Parathyroid adenoma (tissue), 2 donors: ENCODE results near the gene CYP46A1.

Experiments used
- H2AFZ ChIP-seq: fragments of 300-600 bp; sonication (generic); one replicate; pipeline ENCODE4 v1.7.0; 2017; ENCODE audit warnings: antibody characterized with exemption, mild to moderate bottlenecking
- H3K27ac ChIP-seq: fragments of 300-600 bp; sonication (generic); one replicate; pipeline ENCODE4 v1.7.0; 2017
- H3K27me3 ChIP-seq: fragments of 300-600 bp; sonication (generic); one replicate; pipeline ENCODE4 v1.7.0; 2017; ENCODE audit warnings: low read length; ENCODE audit not compliant: control insufficient read depth, insufficient read depth
- H3K36me3 ChIP-seq: fragments of 300-600 bp; sonication (generic); one replicate; pipeline ENCODE4 v1.7.0; 2017; ENCODE audit warnings: low read length; ENCODE audit not compliant: control insufficient read depth, insufficient read depth
- H3K4me1 ChIP-seq: fragments of 300-600 bp; sonication (generic); one replicate; pipeline ENCODE4 v1.7.0; 2017; ENCODE audit warnings: control low read depth
- H3K4me2 ChIP-seq: fragments of 300-600 bp; sonication (generic); one replicate; pipeline ENCODE4 v1.7.0; 2017; ENCODE audit warnings: low read length
- H3K4me3 ChIP-seq: fragments of 300-600 bp; sonication (generic); one replicate; pipeline ENCODE4 v1.7.0; 2017; ENCODE audit warnings: low read depth, low read length
- H3K79me2 ChIP-seq: fragments of 300-600 bp; sonication (generic); one replicate; pipeline ENCODE4 v1.7.0; 2017; ENCODE audit warnings: control low read depth
- H3K9ac ChIP-seq: fragments of 300-600 bp; sonication (generic); one replicate; pipeline ENCODE4 v1.7.0; 2017; ENCODE audit warnings: mild to moderate bottlenecking
- H3K9me3 ChIP-seq: fragments of 300-600 bp; sonication (generic); one replicate; pipeline ENCODE4 v1.7.0; 2017; ENCODE audit warnings: low read length; ENCODE audit not compliant: control insufficient read depth
- CTCF ChIP-seq: fragments of 300-600 bp; sonication (generic); IDR thresholded peaks from one replicate; pipeline ENCODE4 v1.7.0; 2017; ENCODE audit warnings: antibody characterized with exemption, mild to moderate bottlenecking
- donor health status: primary hyperparathyroidism.

The CYP46A1 gene

DNA sequence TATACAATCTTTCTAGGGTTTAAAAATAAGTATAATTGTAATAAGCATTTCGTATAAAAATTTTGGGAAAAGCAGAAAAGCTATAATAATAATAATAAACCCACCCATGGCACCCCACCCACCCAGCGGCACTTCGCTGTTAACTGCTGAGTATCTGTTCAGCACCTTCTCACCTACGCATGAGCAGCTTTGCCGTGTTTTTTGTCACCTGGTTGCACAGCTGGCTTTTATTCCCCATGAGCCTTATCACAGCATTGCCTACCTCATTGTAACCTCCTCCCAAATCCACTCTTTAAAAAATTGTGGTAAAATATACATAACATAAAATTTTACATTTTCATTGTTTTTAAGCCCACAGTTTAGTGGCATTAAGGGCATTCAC is 34.7 kb downstream of the CYP46A1 start:
- H3K27ac ChIP-seq = no peak overlapping the region
- H3K79me2 ChIP-seq = no peaks in the 10 kb centered on the region
- no peaks in the 10 kb centered on the region for H3K36me3 ChIP-seq
- H2AFZ ChIP-seq = no peak overlapping the region
- H3K4me1 ChIP-seq = no peaks in the 10 kb centered on the region
- no peaks in the 10 kb centered on the region for H3K27me3 ChIP-seq
- no peaks in the 10 kb centered on the region for H3K9me3 ChIP-seq
- H3K9ac ChIP-seq = no peak overlapping the region
- no peak for TF ChIP-seq CTCF
- no peak overlapping the region for H3K4me3 ChIP-seq
- no peak overlapping the region for H3K4me2 ChIP-seq

- H3K9me3 ChIP-seq = no peaks in the 10 kb centered on the region
- no peaks in the 10 kb centered on the region for H3K79me2 ChIP-seq
- TF ChIP-seq CTCF = no peak
- no peaks in the 10 kb centered on the region for H3K36me3 ChIP-seq
- no peak overlapping the region for H3K4me3 ChIP-seq
- H3K4me1 ChIP-seq = peaks cover 2% of the 10 kb centered on the region
- no peak overlapping the region for H2AFZ ChIP-seq
- no peaks in the 10 kb centered on the region for H3K27me3 ChIP-seq
- no peak overlapping the region for H3K27ac ChIP-seq
- no peak overlapping the region for H3K9ac ChIP-seq
- no peak overlapping the region for H3K4me2 ChIP-seq
Observed at GRCh38 chr14:99720941-99721791, 37.1 kb downstream of the CYP46A1 start.

DNA sequence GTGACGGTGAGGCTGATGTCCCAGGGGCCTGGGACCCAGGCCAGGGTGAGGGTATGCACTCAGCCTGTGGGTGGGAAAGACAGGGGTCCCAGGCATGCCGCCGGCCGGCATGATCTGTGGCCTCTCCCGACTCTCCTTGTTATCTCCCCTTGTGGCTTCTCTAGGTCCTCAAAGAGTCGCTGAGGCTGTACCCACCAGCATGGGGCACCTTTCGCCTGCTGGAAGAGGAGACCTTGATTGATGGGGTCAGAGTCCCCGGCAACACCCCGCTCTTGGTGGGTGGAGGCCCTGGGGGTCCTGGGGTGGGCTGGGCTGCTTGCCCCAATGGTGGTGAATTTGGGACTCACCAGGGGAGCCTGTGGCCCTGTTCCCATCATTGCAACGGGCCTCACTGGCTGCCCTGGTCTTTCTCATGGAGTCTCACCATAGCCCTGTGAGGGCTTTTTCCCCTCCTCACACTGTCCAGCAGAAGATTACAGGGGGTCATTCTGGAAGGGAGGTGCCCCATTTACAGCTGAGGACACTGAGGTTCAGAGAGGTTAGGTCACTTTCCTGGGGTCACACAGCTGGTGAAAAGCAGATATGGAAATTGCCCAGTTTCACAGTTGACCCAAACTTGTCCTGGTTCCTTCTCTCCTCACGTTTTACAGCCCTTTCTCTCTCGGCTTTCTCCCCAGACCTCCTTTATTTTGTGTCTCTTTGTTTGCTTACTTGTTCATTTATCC is 37.9 kb downstream of the CYP46A1 start:
- Histone ChIP-seq H3K4me1 (peaks cover 5% of the 10 kb centered on the region), H3K9me3 (no peaks in the 10 kb centered on the region), H3K27ac (no peak overlapping the region), H3K4me3 (no peak overlapping the region), H3K36me3 (no peaks in the 10 kb centered on the region), H3K9ac (no peak overlapping the region), H3K27me3 (no peaks in the 10 kb centered on the region), H3K4me2 (no peak overlapping the region), H2AFZ (no peak overlapping the region), H3K79me2 (no peaks in the 10 kb centered on the region)
- no peak for TF ChIP-seq CTCF

DNA sequence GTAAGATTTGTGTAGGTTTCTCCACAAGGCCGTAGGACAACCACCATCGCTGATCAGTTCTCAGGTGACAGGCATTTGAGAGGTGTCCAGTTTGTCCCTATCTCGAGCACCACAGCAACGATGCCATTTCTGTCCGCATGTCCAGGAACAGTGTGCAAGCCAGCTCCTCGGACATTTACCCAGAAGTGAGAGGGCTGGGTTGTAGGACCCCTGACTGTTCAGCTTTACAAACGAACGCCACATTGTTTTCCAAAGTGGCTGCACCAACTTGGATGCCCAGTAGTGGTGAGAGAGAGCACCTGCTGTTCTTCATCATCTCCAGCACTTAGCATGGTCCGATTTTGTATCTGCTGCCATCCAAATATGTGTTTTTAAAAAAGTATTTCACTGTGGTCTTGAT is 38.6 kb downstream of the CYP46A1 start:
- H3K4me3 ChIP-seq = no peak overlapping the region
- H3K4me2 ChIP-seq = no peak overlapping the region
- H3K4me1 ChIP-seq = peaks cover 5% of the 10 kb centered on the region
- no peak overlapping the region for H3K9ac ChIP-seq
- TF ChIP-seq CTCF = no peak
- no peak overlapping the region for H3K27ac ChIP-seq
- no peak overlapping the region for H2AFZ ChIP-seq
- no peaks in the 10 kb centered on the region for H3K79me2 ChIP-seq
- no peaks in the 10 kb centered on the region for H3K27me3 ChIP-seq
- no peaks in the 10 kb centered on the region for H3K9me3 ChIP-seq
- H3K36me3 ChIP-seq = no peaks in the 10 kb centered on the region
